Activated naive CD8-positive, alpha-beta T cell treated with anti-CD3 and anti-CD28 coated beads for 36 hours (primary cell): ENCODE measurements around the gene HEATR3. TPM values are rescaled to one million over a fixed set of nuclear protein-coding genes. Genes with fewer than 3 reads are reported as not detected.

Experiments used
- DNase-seq: peaks from one replicate; pipeline ENCODE4 v3.0.0; 2021
- H3K27ac Mint-ChIP-seq: one replicate; pipeline ENCODE4 v1.8.0; 2022; ENCODE audit warnings: mild to moderate bottlenecking, moderate library complexity, mixed read lengths
- H3K27me3 Mint-ChIP-seq: one replicate; pipeline ENCODE4 v1.8.0; 2022; ENCODE audit warnings: mild to moderate bottlenecking, mixed read lengths
- H3K36me3 Mint-ChIP-seq: one replicate; pipeline ENCODE4 v1.8.0; 2021; ENCODE audit warnings: mild to moderate bottlenecking, mixed read lengths
- H3K4me1 Mint-ChIP-seq: one replicate; pipeline ENCODE4 v1.8.0; 2021; ENCODE audit warnings: mixed read lengths
- H3K4me3 Mint-ChIP-seq: one replicate; pipeline ENCODE4 v1.8.0; 2022; ENCODE audit warnings: mild to moderate bottlenecking, moderate library complexity, mixed read lengths
- H3K9me3 Mint-ChIP-seq: one replicate; pipeline ENCODE4 v1.8.0; 2022; ENCODE audit warnings: mixed read lengths
- total RNA-seq, 2 experiments: library from RNA; stranded (reverse); gene quantifications; one replicate each; pipeline ENCODE4 v1.2.3, GENCODE V29; 2021

Gene HEATR3
- total RNA-seq, 2 experiments from 2014 or later: 26.8 to 27.6 TPM

- peak overlapping the region; percentile 25 for H3K4me3 Mint-ChIP-seq
- no peak for DNase-seq
- peaks cover 31% of the 10 kb centered on the region for H3K36me3 Mint-ChIP-seq
- no peak overlapping the region for H3K27ac Mint-ChIP-seq
- H3K27me3 Mint-ChIP-seq: no peaks in the 10 kb centered on the region
- H3K4me1 Mint-ChIP-seq: peaks cover 52% of the 10 kb centered on the region
- H3K9me3 Mint-ChIP-seq: no peaks in the 10 kb centered on the region
Observed at GRCh38 chr16:50068550-50068949, 2.8 kb downstream of the HEATR3 start.

GRCh38 chr16:50069060-50069459, 3.3 kb downstream of the HEATR3 start:
- Mint-ChIP-seq H3K9me3 (no peaks in the 10 kb centered on the region), H3K4me3 (no peak overlapping the region), H3K4me1 (peaks cover 52% of the 10 kb centered on the region), H3K27me3 (no peaks in the 10 kb centered on the region), H3K36me3 (peaks cover 31% of the 10 kb centered on the region), H3K27ac (no peak overlapping the region)
- no peak for DNase-seq

GRCh38 chr16:50071075-50071671, 5.4 kb downstream of the HEATR3 start:
- H3K4me1 Mint-ChIP-seq: peaks cover 46% of the 10 kb centered on the region
- H3K36me3 Mint-ChIP-seq: peaks cover 35% of the 10 kb centered on the region
- H3K27ac Mint-ChIP-seq: no peak overlapping the region
- DNase-seq: no peak
- H3K27me3 Mint-ChIP-seq: no peaks in the 10 kb centered on the region
- no peak overlapping the region for H3K4me3 Mint-ChIP-seq
- no peaks in the 10 kb centered on the region for H3K9me3 Mint-ChIP-seq

DNA sequence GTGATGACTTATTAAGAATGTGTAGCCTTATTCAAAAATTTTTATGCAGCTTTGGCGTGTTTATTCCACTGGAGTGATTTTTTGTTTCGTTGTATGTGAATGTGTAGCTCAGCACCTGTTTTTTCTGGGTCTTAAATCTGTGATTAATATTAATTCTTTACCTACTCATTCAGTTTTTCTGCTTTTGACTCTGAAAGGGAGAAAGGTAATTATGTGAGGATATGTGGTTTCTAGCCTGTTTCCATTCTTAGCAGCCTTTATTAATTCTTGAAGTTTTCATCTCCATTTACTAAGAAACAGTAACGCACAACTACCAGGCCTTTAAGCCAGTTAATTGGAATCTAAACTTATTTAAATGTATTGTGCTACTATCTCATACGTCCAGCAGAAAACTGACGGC, 7.0 kb downstream of the HEATR3 start:
- DNase-seq: no peak
- Mint-ChIP-seq H3K36me3 (peaks cover 28% of the 10 kb centered on the region), H3K27ac (no peak overlapping the region), H3K9me3 (no peaks in the 10 kb centered on the region), H3K4me1 (peaks cover 36% of the 10 kb centered on the region), H3K4me3 (no peak overlapping the region), H3K27me3 (no peaks in the 10 kb centered on the region)

GRCh38 chr16:50079397-50080140, 13.8 kb downstream of the HEATR3 start:
- no peak for DNase-seq
- H3K9me3 Mint-ChIP-seq: no peaks in the 10 kb centered on the region
- no peaks in the 10 kb centered on the region for H3K27me3 Mint-ChIP-seq
- H3K4me3 Mint-ChIP-seq: no peak overlapping the region
- H3K27ac Mint-ChIP-seq: no peak overlapping the region
- peaks cover 45% of the 10 kb centered on the region for H3K36me3 Mint-ChIP-seq
- peaks cover 21% of the 10 kb centered on the region for H3K4me1 Mint-ChIP-seq

GRCh38 chr16:50081428-50082018, 15.8 kb downstream of the HEATR3 start:
- Mint-ChIP-seq H3K4me3 (no peak overlapping the region), H3K36me3 (peaks cover 45% of the 10 kb centered on the region), H3K9me3 (no peaks in the 10 kb centered on the region), H3K4me1 (peaks cover 19% of the 10 kb centered on the region), H3K27ac (no peak overlapping the region), H3K27me3 (no peaks in the 10 kb centered on the region)
- DNase-seq: no peak

- DNase-seq: no peak
- H3K4me1 Mint-ChIP-seq: peaks cover 13% of the 10 kb centered on the region
- H3K27me3 Mint-ChIP-seq: no peaks in the 10 kb centered on the region
- H3K27ac Mint-ChIP-seq: no peak overlapping the region
- H3K36me3 Mint-ChIP-seq: peaks cover 36% of the 10 kb centered on the region
- no peak overlapping the region for H3K4me3 Mint-ChIP-seq
- H3K9me3 Mint-ChIP-seq: no peaks in the 10 kb centered on the region
Observed at GRCh38 chr16:50083996-50084395, 18.2 kb downstream of the HEATR3 start.

DNA sequence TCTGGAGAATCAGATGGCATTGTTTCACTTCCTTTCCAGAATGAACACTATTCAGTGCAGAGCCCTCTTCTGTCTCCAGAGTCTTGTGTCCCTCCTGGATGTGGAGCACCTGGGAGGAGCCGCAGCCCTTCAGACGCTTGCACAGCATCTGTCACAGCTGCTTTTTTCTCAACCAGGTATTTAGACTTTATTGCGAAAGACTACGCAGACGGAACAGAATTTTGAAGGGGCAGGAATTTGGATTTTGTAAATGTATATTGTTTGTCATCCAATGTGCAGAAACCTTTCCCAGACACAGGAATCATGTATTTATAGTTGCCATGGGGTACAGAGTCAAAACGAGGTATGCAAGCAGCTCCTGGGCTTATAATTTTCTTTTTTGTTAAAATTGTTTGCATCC, 20.4 kb downstream of the HEATR3 start:
- Mint-ChIP-seq H3K36me3 (peaks cover 25% of the 10 kb centered on the region), H3K4me1 (peaks cover 8% of the 10 kb centered on the region), H3K27me3 (no peaks in the 10 kb centered on the region), H3K27ac (no peak overlapping the region), H3K9me3 (no peaks in the 10 kb centered on the region), H3K4me3 (no peak overlapping the region)
- no peak for DNase-seq

- H3K9me3 Mint-ChIP-seq: no peaks in the 10 kb centered on the region
Observed at GRCh38 chr16:50088302-50088701, 22.5 kb downstream of the HEATR3 start.

GRCh38 chr16:50092891-50093290, 27.1 kb downstream of the HEATR3 start:
- H3K27me3 Mint-ChIP-seq: no peaks in the 10 kb centered on the region
- H3K4me3 Mint-ChIP-seq: no peak overlapping the region
- DNase-seq: no peak
- H3K27ac Mint-ChIP-seq: no peak overlapping the region
- H3K4me1 Mint-ChIP-seq: no peaks in the 10 kb centered on the region
- H3K9me3 Mint-ChIP-seq: no peaks in the 10 kb centered on the region
- H3K36me3 Mint-ChIP-seq: peaks cover 8% of the 10 kb centered on the region

More at GRCh38 chr16:50088302-50088701, 22.5 kb downstream of the HEATR3 start:
- no peak for DNase-seq
- no peaks in the 10 kb centered on the region for H3K4me1 Mint-ChIP-seq
- no peaks in the 10 kb centered on the region for H3K27me3 Mint-ChIP-seq
- no peak overlapping the region for H3K27ac Mint-ChIP-seq
- peaks cover 18% of the 10 kb centered on the region for H3K36me3 Mint-ChIP-seq
- H3K4me3 Mint-ChIP-seq: no peak overlapping the region

- Mint-ChIP-seq H3K4me3 (no peak overlapping the region), H3K9me3 (no peaks in the 10 kb centered on the region), H3K36me3 (peaks cover 8% of the 10 kb centered on the region), H3K27ac (no peak overlapping the region), H3K4me1 (no peaks in the 10 kb centered on the region), H3K27me3 (no peaks in the 10 kb centered on the region)
- no peak for DNase-seq
Observed at GRCh38 chr16:50093607-50094539, 28.1 kb downstream of the HEATR3 start.

DNA sequence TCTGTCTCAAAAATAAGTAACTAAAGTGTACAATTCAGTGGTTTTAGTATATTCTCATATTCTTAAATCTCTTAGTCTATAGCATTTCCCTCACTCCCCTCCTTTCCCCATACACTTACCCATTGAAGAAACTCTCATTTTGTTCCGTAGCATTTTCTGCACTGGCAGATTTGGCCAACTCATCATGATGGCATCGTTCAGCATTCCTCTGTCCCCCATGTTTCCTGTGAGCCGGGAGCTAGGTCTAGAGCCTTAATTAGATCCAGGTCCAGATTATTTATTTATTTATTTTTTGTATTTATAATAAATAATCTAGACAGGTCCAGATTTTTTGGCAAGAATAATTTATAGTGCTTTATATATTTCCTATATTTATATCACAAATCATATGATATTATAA, 31.0 kb downstream of the HEATR3 start:
- H3K27ac Mint-ChIP-seq: no peak overlapping the region
- no peaks in the 10 kb centered on the region for H3K4me1 Mint-ChIP-seq
- no peaks in the 10 kb centered on the region for H3K9me3 Mint-ChIP-seq
- no peak overlapping the region for H3K4me3 Mint-ChIP-seq
- no peak for DNase-seq
- H3K27me3 Mint-ChIP-seq: no peaks in the 10 kb centered on the region
- H3K36me3 Mint-ChIP-seq: peaks cover 11% of the 10 kb centered on the region

DNA sequence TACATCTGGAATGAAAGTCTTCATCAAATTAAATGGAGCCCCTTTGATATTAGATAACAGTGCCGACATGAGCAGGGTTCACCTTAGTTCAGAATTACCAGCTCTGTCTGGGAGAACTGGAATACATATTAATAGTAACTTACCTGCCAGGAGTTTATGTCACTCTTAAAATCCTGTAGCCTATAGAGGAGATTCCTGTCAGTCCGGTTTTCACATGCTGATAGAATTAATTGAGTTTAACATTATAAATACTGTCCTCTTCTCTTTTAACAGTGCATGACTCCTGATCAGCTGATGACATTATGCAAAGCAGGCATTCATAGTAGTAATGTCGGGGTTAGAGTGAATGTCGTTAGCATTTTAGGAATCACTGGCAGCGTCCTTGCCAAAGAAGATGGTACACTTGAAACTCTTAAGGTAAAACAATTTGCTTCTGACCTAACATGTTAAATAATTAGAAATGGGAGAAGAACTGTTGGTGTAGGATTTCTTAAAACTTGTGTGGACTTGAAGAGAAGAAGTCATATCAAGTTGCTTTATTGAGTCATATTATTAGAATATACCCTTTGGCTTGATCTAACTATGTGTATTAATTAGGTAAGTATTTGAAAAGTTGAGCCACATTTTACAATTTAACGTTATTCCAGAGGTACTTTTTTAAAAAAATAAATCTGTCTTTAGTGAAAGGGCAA, 34.3 kb downstream of the HEATR3 start:
- Mint-ChIP-seq H3K27me3 (no peaks in the 10 kb centered on the region), H3K36me3 (peaks cover 13% of the 10 kb centered on the region), H3K4me1 (no peaks in the 10 kb centered on the region), H3K4me3 (no peak overlapping the region), H3K27ac (no peak overlapping the region), H3K9me3 (no peaks in the 10 kb centered on the region)
- DNase-seq: no peak

GRCh38 chr16:50102051-50102746, 36.4 kb downstream of the HEATR3 start:
- no peaks in the 10 kb centered on the region for H3K4me1 Mint-ChIP-seq
- H3K27me3 Mint-ChIP-seq: no peaks in the 10 kb centered on the region
- no peak for DNase-seq
- H3K4me3 Mint-ChIP-seq: no peak overlapping the region
- H3K27ac Mint-ChIP-seq: no peak overlapping the region
- H3K36me3 Mint-ChIP-seq: peaks cover 16% of the 10 kb centered on the region
- H3K9me3 Mint-ChIP-seq: no peaks in the 10 kb centered on the region
